SU-DHL-6 (cell line): ENCODE results near the gene TBX18.

Experiments used
- EZH2phosphoT487 ChIP-seq: fragments of 200-600 bp; sonication (generic), shearing (Covaris generic); conservative IDR thresholded peaks from 2 replicates; pipeline ENCODE4 v1.6.1; 2018; ENCODE audit warnings: mild to moderate bottlenecking, antibody characterized with exemption, low read length, moderate library complexity, mixed read lengths
- TF ChIP-seq, protein P1 (sequence below): fragments of 200-600 bp; sonication (generic); IDR thresholded peaks from one replicate; pipeline ENCODE4 v1.5.1; 2017; ENCODE audit warnings: antibody characterized with exemption, mild to moderate bottlenecking, low read length, moderate library complexity; ENCODE audit not compliant: insufficient read depth, poor library complexity, severe bottlenecking

DNA sequence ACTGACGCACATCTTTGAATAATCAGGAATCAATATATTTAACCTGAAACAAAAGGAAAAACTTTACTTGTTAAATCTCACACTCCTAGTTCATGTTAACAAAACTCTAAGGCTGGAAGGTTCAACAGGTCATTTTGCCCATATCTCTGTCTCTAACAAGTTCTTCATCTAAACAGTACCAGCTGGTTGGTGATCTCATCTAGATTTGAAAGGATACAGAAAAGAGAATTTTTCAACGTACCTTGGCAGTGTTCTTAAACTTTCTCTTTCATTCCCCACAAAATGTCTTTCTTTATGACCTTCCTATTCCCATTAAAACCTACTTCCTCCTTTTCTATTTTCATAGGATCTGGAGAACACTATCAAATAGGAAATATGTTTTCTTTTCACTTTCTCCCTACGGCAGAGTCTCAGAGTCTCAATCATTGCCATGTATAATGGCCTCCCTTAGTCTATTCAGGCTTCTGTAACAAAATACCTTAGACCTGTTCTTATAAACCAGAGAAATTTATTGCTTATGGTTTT, 111.3 kb downstream of the TBX18 start:
- TF ChIP-seq, protein P1, sequence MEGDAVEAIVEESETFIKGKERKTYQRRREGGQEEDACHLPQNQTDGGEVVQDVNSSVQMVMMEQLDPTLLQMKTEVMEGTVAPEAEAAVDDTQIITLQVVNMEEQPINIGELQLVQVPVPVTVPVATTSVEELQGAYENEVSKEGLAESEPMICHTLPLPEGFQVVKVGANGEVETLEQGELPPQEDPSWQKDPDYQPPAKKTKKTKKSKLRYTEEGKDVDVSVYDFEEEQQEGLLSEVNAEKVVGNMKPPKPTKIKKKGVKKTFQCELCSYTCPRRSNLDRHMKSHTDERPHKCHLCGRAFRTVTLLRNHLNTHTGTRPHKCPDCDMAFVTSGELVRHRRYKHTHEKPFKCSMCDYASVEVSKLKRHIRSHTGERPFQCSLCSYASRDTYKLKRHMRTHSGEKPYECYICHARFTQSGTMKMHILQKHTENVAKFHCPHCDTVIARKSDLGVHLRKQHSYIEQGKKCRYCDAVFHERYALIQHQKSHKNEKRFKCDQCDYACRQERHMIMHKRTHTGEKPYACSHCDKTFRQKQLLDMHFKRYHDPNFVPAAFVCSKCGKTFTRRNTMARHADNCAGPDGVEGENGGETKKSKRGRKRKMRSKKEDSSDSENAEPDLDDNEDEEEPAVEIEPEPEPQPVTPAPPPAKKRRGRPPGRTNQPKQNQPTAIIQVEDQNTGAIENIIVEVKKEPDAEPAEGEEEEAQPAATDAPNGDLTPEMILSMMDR: no peak
- TF ChIP-seq EZH2phosphoT487: no peak
